ENCODE measurements around the gene SP5. TPM values are rescaled to one million over a fixed set of nuclear protein-coding genes. Genes with fewer than 3 reads are reported as not detected.

SP5 gene
- total RNA-seq, 6 experiments from 2014 or later, result not detected

GRCh38 chr2:170742000-170742399 is 26.9 kb downstream of the SP5 start:
- no peaks in the 10 kb centered on the region for H3K27me3 Mint-ChIP-seq (ENCODE audit: insufficient read depth)
- H3K4me3 Mint-ChIP-seq, result no peak overlapping the region
- no peak overlapping the region for H3K27ac Mint-ChIP-seq

GRCh38 chr2:170742896-170743529 is 27.9 kb downstream of the SP5 start:
- no peaks in the 10 kb centered on the region for H3K9me3 Mint-ChIP-seq
- TF ChIP-seq, protein P1, sequence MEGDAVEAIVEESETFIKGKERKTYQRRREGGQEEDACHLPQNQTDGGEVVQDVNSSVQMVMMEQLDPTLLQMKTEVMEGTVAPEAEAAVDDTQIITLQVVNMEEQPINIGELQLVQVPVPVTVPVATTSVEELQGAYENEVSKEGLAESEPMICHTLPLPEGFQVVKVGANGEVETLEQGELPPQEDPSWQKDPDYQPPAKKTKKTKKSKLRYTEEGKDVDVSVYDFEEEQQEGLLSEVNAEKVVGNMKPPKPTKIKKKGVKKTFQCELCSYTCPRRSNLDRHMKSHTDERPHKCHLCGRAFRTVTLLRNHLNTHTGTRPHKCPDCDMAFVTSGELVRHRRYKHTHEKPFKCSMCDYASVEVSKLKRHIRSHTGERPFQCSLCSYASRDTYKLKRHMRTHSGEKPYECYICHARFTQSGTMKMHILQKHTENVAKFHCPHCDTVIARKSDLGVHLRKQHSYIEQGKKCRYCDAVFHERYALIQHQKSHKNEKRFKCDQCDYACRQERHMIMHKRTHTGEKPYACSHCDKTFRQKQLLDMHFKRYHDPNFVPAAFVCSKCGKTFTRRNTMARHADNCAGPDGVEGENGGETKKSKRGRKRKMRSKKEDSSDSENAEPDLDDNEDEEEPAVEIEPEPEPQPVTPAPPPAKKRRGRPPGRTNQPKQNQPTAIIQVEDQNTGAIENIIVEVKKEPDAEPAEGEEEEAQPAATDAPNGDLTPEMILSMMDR (IDR thresholded peaks at IDR 0.05), result no peak
- H3K4me1 Mint-ChIP-seq (ENCODE audit: low read depth), result peaks cover 20% of the 10 kb centered on the region
- no peak overlapping the region for H3K27ac Mint-ChIP-seq
- no peak for DNase-seq
- H3K36me3 Mint-ChIP-seq (ENCODE audit: low read depth), result no peaks in the 10 kb centered on the region
- no peak overlapping the region for H3K4me3 Mint-ChIP-seq
- H3K27me3 Mint-ChIP-seq (ENCODE audit: insufficient read depth), result no peaks in the 10 kb centered on the region

More at GRCh38 chr2:170742000-170742399, 26.9 kb downstream of the SP5 start:
- peaks cover 4% of the 10 kb centered on the region; the same call in 1 of the 2 replicates for H3K9me3 Mint-ChIP-seq
- peaks cover 14% of the 10 kb centered on the region for H3K4me1 Mint-ChIP-seq (ENCODE audit: low read depth)
- no peaks in the 10 kb centered on the region for H3K36me3 Mint-ChIP-seq (ENCODE audit: low read depth)
- TF ChIP-seq, protein P1 (IDR thresholded peaks at IDR 0.05), result no peak
- DNase-seq, result no peak

DNA sequence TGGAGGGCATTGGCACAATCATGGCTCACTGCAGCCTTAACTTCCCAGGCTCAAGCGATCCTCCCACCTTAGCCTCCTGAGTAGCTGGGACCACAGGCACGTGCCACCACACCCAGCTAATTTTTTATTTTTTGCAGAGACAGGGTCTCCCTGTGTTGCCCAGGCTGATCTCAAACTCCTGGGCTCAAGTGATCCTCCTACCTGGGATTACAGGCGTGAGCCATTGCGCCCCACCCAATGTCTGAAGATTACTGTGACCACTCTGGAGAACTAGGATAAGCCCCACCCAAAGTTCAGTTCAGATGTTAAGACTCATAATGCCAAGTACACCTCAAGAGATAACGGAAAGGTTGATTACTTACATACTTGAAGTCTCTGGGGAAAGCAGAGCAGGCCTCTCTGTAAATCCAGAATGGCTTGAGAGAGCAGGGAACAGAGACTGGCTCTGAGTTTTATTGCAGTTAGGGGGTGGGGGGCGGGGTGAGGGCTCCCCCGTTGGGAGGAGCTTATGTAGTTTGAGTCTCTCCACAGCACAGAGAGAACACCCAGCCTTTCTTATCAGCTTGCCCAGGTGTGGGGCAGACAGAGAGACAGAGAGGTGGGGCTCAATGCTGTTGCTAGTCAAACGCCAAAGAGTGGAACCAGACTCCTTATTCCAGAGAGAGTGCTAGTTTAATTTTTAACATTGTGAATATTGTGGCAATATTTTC is 28.5 kb downstream of the SP5 start:
- Mint-ChIP-seq H3K9me3 (no peaks in the 10 kb centered on the region), H3K4me3 (no peak overlapping the region), H3K4me1 (ENCODE audit: low read depth) (peaks cover 18% of the 10 kb centered on the region), H3K36me3 (ENCODE audit: low read depth) (no peaks in the 10 kb centered on the region), H3K27me3 (ENCODE audit: insufficient read depth) (no peaks in the 10 kb centered on the region), H3K27ac (no peak overlapping the region)
- TF ChIP-seq, protein P1 (IDR thresholded peaks at IDR 0.05), result no peak
- no peak for DNase-seq

DNA sequence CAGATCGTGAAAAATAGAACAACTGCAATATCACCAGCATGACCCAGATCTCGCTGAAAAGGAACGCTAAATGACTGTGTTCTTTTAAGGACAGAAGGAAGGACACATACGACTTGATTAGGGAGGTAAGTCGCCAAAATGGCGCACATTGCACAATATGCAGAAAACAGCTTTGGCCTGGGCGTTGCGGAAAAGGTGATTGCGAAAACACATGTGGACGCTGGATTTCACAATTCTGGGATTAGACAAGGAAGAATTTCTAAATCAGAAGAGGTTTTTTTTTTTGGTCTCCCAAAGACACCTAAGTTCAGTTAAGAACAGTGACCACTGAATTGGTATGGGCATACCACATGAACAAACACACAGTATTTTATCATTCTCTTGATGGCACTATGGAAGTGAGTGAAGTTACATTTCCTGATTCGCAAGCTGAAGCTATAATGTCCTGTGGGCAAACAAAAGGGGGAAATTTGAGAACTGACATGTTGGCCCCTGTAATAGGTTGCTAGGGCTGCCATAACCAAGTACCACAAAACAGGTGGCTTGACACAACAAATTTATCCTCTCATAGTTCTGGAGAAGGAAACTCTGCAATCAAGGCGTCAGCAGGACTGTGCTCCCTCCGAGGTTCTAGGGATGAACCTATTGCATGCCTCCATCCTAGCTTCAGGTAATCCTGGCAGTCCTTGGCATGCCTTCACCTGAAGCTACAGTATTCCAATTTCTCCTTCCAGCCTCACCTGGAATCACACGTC is 29.3 kb downstream of the SP5 start:
- Mint-ChIP-seq H3K27ac (no peak overlapping the region), H3K36me3 (ENCODE audit: low read depth) (no peaks in the 10 kb centered on the region), H3K27me3 (ENCODE audit: insufficient read depth) (no peaks in the 10 kb centered on the region), H3K9me3 (no peaks in the 10 kb centered on the region), H3K4me3 (no peak overlapping the region), H3K4me1 (ENCODE audit: low read depth) (peaks cover 11% of the 10 kb centered on the region)
- TF ChIP-seq, protein P1 (IDR thresholded peaks at IDR 0.05), result no peak
- no peak for DNase-seq

GRCh38 chr2:170745305-170745704 is 30.2 kb downstream of the SP5 start:
- Mint-ChIP-seq H3K4me1 (ENCODE audit: low read depth) (peaks cover 7% of the 10 kb centered on the region), H3K27ac (no peak overlapping the region), H3K4me3 (no peak overlapping the region), H3K36me3 (ENCODE audit: low read depth) (no peaks in the 10 kb centered on the region), H3K27me3 (ENCODE audit: insufficient read depth) (no peaks in the 10 kb centered on the region; the same call in 1 of the 2 replicates), H3K9me3 (no peaks in the 10 kb centered on the region)
- DNase-seq, result no peak
- TF ChIP-seq, protein P1 (IDR thresholded peaks at IDR 0.05), result no peak
